NCI-H524 treated with DMSO at 0.1 percent for 48 hours (cell line): Measurements from ENCODE around the gene PCCA.
A peak's percentile ranks its signal among the peaks of the same experiment; 100 is the strongest.
"Not testable (repeated sequence)": the region's sequence is repeated elsewhere in the genome, so short reads cannot be mapped to it uniquely, and the experiment has no call there.

Experiments used
- DNase-seq: peaks from one replicate; lab custom pipeline; 2025; lab: John Stamatoyannopoulos, UW

PCCA gene

DNA sequence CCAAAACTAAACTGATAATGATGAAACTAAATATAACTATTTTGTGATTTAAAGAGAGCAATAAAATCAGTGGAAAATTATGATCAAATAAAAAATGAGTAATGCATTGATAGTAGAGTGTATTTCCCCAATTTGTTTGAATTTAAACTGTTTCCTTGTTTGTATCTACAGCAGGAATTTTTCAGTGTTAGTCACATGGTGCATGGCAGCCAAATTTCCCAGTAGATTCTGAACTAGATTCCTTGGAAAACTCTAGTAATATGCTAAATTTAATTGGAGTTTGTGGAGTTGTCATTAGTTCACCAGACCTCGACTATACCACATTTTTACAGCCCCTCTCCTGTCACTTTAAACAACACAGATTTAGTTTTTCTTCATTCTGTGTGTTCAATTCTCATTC is 156.2 kb downstream of the PCCA start:
- DNase-seq = no peak

DNA sequence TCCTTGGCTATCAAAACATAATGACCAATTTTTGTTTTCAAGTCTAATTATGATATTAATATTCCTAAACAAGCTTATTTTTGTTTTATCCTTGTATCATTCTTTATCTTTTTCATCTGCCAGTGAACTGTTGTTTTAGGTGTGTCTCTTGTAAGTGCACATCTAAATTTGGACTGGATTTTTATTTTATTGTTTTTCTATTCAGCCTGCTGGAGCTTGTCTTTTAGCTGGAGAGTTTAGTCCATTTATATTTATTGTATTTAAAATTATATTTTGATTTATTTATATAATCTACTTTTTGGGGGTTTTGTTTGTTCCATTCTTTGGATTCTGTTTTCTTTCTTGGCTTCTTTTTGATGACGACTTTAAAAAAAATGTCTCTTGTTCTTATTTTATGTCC is 159.0 kb downstream of the PCCA start:
- DNase-seq = no peak

DNA sequence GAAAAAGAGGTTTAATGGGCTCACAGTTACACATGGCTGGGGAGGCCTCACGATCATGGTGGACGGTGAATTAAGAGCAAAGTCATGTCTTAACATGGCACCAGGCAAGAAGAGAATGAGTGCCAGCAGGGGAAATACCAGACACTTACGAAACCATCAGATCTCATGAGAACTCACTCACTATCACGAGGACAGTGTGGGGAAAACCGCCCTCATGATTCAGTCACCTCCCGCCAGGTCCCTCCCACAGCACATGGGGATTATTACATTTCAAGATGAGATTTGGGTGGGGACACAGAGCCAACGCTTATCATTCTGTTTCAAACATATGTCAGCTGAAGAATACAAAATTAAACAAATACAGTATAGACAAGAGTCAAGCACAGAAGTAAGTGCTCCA is 165.1 kb downstream of the PCCA start:
- DNase-seq = no peak

DNA sequence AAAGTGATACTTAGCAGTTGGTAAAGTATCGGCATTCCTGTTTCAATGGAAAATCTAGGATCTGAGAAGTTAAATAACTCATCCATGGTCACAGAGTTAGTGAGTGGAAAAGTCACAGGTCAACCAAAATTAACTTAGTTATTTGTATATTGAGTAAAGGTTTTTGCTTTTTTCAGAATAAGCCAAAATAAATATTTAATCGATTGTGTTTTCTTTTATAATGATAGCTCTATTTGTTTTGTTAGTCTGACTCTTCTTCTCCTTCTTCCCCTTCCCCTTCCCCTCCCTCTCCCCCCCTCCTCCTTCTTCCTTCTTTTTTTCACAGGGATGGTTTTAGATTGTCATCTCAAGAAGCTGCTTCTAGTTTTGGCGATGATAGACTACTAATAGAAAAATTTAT is 173.5 kb downstream of the PCCA start:
- DNase-seq = no peak

DNA sequence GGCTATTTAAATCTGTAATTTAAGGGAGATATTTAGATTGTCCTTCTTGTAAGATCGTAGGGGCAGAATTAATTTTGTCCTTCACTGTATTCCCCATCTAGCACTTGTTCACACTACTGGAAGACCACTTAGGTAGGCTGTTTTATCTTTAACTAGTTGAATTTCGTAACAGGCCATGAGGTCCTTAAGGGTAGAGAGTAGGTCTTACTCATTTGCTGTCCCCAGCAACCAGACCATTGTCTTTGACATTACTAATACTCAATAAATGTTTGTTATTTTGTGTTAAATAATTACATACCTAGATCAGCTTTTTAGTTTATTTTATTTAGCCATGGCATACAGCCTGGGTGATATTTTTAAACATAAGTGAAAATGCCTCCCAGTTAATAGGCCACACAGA is 177.1 kb downstream of the PCCA start:
- no peak for DNase-seq

DNA sequence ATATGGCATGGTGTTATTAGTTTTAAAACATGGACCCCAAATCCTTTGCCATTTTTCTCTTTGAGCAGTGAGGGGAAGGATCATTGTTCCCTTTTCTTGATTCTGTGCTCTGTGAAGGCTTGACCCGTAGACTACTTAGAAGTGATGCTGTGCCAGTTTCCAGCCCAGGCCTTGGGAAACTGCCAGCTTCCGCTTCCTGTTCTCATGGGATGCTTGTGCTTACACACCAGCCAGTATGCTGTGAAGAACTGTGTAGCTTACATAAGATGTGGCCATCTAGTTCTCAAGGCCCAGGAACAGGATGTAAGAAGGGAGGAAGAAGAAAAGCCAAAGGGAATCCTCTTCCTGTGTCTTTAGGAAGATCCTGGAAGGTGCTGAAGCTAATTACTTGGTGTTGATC is 180.9 kb downstream of the PCCA start:
- no peak for DNase-seq

DNA sequence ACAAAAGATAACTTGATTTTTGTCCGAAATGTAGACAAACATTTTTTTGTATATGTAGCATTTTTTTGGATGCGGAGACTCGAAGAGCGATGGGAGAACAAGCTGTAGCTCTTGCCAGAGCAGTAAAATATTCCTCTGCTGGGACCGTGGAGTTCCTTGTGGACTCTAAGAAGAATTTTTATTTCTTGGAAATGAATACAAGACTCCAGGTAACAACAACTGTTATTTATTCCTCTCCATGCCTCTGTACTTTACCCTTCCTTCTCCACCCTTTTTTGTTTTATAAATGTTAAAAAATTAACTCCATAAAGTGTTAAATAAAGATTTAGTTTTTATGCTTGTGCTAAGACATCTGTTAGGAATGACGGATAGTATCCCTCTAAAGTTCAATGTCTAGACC is 184.2 kb downstream of the PCCA start:
- DNase-seq = no peak

DNA sequence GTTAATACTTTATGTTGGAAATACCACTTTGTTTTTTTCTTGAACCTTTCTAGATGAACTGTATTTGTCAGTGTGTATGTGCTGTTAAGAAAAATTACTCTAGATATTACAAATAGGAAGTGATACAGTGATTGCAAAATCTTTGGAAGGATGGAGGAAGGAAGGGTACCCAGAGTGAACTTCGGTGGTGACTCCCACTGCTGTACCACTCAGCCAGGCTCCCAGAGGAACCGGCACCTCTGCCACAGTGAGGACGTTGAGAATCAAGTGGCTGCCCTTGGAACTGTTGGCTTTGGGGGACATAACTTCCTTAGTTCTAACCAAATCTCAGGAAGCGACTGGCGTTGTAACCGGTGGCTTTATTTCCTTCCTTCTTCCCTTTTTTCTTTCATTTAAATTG is 184.7 kb downstream of the PCCA start:
- DNase-seq = no peak

DNA sequence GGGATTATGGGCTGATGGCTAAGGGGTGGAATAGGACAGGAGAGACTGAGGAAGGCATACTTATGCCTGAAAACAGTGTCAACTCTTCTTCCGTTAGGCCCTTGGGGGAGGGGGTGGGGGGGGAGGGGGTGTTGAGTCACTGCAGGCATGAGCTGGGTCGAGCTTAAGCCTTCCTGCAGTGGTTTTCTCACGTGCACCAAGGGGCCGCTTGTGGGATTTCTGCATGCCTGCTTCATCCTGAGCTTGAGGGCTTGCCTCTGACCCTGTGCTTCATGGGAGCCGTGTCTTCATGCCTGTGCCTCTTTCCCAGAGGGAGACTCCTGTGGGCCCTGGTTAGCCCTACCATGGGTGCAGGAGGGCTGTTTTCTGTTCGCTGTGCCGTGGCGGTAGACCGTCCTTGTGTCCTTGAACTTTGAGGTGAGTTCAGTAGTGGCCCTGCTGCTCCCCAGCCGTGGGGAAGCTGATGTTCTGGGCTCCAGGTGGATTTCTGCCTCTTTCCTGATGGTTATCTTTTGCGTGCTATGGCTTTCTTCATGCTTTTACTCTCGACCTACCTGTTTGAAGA is 186.1 kb downstream of the PCCA start:
- DNase-seq = no peak

DNA sequence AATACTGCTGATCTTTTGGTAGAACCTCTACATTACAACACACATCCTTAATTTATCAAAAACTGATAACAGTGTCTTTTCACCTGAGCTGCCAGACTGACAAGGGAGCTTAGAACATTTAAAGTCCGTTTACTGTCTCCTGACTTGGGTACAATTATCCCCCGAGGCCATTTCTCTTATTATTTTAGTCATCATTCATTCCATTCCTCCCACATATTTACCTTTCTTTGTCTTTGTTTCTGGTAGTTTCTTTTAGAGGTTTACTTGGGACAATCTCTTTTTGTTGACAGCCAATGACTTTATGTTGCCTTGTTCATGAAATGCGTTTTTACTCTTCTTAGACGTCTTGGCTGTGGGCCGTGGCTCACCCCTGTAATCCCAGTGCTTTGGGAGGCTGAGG is 186.9 kb downstream of the PCCA start:
- no peak for DNase-seq

DNA sequence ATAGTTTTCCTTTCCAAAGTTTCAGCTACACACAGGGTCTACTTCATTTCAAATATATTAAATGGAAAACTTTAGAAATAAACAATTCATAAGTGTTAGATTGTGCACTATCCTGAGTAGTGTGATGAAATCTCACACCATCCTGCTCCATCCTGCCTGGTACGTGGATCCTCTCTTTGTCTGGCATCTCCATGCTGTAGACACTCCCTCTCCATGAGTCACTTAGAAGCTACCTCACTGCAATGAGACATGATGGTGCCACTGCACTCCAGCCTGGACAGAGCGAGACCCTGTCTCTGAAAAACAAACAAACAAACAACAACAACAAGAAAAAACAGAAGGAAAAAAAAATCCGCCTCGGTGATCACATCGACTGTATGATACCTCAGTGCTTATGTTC is 191.8 kb downstream of the PCCA start:
- DNase-seq = no peak

DNA sequence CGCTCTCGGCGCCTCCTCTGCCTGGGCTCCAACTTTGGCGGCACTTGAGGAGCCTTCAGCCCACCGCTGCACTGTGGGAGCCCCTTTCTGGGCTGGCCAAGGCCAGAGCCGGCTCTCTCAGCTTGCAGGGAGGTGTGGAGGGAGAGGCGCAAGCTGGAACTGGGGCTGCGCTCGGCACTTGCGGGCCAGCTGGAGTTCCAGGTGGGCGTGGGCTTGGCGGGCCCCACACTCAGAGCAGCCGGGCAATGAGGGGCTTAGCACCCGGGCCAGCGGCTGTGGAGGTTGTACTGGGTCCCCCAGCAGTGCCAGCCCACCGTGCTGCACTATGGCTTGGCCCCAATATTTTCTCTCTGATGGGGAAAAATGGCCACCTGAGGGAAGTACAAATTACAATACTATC is 193.4 kb downstream of the PCCA start:
- DNase-seq = not testable (repeated sequence)

DNA sequence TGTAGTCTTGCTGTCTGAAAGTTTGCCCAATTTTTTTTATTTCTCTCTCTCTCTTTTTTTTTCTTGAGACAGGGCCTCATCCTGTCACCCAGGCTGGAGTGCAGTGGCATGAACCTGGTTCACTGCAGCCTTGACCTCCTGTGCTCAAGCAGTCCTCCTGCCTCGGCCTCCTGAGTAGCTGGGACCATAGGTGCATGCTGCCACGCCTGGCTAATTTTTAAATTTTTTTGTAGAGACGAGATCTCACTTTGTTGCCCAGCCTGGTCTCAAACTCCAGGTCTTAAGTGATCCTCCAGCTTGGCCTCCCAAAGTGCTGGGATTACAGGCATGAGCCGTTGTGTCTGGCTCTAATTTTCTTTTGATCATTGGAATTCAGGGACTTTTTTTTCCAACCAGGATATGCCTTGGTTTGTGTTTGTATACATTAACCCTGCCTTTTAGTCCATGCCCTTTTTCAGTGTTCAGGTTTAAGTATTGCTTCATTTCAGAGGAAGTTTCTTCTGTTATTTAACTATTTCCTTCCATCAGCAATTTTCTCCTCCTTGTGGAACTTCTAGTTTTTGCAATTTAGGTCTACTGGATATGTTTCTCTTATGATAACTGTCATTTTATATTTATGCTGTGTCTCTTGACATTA is 201.4 kb downstream of the PCCA start:
- DNase-seq = no peak

DNA sequence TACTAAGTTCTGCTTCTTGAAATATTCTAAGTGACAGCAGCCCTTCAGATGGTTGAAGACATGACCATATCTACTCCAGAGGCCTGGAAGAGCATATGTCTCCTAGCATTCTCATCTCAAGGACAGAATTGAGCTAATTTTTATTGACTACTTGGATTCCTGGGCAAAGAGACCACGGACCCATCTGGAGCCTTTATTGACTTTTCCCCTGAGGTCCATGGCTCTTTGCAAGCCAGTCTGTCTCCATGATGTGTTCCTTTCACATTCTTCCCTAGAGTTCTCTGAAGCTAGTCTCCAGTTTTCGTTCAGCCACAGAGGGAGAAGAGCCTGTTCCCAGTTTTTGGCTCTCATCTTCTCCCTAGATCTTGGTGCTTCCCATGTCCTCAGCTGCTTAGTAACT is 202.7 kb downstream of the PCCA start:
- no peak for DNase-seq

DNA sequence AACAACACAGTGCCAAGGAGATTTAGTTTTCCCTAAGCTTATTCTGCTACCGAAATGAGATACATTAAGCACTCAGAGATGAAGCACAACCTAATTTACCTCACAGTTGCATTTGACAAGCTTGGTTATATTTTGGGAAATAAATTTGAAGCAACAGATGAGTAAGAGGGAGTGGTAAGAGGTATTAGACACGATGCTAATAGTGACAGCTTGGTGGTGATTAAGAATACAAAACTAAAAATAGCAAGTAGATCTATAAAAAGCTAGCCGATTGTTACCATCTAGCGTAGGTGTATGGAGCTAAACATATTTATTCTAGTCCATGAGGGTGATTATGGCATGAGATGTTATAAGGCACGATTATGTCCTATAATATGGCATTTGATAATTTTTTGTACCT is 208.5 kb downstream of the PCCA start:
- DNase-seq = peak; percentile 57

DNA sequence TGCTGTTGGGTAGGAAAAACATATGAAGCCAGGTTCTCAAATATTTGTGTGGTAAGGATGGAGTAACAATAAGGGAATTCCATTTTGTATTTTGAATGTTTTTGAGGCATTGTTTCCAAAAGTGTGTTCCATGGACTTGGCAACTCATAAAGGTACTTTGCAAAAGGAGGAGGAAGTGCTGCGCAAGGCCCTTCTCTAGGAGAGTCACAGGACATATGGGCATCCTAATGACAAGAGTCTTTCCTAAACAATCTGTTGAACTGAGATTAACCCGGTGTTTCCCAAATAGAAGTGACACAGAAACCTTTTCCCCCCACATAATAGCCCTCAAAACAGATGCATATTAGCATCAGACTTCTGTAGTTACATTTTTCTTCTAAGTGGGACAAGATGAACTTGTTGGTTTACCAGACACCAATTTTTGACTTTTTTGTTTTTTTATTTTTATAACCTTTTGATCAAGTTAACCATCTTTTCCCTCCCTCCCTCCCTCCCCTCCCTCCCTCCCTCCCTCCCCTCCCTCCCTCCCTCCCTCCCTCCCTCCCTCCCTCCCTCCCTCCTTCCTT is 209.3 kb downstream of the PCCA start:
- peak; percentile 83 for DNase-seq

DNA sequence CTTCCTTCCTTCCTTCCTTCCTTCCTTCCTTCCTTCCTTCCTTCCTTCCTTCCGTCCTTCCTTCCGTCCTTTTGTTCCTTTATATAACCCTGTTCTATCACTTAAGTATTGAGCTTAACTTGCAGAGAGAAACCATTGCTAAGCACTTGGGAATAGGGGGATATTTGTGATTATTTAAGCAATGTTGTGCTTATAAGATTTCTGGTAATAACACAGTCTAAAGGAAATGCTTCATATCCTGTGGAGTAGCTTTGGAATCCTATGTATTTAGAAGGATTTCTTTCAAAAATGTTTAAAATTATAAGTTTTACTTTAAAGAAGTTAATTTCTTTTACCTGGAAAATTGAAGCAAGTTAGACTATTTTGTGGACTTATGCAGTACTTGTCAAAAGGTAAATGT is 209.8 kb downstream of the PCCA start:
- no peak for DNase-seq

DNA sequence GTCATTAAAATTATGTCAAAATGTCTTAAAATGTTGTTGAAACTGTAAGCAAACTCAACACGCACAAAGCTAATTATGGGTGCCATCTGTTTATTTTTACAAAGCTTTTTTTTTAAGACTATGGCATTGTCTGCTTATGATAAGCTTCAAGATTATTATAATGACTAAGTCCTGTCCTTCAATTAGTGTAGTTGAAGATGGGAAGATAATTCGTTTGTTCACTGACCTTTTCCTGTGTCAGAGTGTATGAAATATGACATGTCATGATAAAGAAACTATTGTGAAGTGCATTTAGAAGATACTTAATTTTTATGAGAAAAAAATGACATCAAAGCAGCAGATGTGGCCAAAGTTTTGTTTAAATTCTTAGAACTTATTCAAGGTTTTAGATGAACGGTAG is 211.3 kb downstream of the PCCA start:
- peak; percentile 59 for DNase-seq

DNA sequence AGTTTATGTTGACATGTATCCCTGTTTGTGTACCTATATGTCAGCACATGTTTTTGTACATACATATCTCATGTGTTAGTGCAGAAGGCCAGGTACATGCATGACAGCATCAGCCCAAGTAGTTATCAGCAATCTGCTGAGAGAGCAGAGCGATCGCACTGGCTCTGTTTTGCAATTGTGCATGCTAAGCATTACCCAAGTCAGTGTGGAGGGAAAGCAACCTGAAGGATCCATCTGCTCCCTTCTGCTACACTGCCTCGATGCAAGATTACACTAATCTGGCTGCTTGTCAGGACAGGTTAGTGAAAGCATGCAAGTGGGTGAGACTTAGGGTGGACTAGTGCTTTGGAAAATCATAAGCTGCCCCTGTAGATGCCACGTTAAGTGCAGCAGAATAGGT is 211.8 kb downstream of the PCCA start:
- peak; percentile 83 for DNase-seq

DNA sequence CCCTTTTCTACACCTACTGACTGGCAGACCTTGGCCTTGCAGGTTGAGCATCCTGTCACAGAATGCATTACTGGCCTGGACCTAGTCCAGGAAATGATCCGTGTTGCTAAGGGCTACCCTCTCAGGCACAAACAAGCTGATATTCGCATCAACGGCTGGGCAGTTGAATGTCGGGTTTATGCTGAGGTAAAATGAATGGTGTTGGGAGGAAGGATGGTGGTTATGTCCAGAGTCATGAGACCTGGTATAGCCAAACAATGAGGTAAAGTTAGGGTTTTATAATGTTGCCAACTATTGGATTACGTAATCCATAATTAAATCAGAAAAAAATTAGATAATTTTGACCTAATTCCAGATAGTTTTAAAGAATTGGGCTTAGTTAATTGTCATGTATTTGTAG is 212.5 kb downstream of the PCCA start:
- peak; percentile 41 for DNase-seq

DNA sequence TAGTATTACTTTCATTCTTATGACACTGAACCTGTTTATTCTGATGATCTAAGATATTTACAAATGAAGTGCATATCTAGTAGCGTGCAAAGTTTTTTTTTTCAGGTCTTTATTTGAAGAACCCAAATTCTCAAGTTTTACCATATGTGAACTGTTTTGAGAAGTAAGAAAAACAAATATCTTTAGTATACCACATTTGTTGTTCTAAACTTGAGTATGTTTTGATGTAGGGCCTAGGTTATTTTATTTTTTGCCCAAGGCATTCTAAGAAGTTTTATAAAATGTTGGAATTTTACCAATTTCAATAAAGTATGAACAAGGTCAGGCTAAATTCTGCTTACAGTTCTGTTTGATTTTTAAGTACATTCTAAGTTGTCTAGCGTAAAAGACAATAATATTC is 213.5 kb downstream of the PCCA start:
- DNase-seq = no peak

DNA sequence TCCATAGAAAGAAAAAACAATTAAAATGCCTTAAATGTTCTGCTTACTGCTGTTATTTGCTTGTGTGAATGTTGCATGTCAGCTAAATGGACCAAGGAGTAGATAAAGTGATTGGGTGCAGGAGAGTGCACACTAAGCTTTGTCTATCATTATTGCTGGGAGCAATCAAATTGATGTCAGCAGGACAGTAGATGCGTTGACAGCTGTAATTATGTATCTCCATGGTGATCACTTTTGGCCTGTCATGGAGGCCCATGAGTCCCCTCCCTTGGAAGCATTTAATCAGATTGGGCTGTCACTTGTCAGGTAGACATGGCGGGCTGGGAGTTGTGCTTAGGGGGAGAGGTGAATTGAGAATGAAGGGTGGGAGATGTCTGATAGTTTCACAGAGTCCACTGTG is 215.3 kb downstream of the PCCA start:
- DNase-seq = no peak

DNA sequence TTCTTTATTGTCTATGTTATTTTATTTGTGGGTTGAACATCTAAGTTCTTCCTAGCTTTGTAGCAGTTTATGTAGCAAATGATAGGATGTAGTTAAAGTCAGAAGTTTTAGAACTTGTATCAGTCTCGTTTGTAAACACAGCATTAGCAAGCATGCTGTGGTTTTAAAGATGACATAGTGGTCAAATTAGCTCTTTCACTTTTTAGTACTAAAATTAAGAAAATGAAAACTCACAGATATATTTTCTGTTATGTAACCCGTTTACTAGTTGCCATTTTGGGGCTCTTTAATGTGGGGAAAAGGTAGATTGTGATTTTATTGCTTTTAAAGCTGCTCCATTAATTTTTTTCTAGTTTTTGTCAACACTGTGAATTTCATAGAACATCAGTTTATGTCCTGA is 216.5 kb downstream of the PCCA start:
- no peak for DNase-seq

DNA sequence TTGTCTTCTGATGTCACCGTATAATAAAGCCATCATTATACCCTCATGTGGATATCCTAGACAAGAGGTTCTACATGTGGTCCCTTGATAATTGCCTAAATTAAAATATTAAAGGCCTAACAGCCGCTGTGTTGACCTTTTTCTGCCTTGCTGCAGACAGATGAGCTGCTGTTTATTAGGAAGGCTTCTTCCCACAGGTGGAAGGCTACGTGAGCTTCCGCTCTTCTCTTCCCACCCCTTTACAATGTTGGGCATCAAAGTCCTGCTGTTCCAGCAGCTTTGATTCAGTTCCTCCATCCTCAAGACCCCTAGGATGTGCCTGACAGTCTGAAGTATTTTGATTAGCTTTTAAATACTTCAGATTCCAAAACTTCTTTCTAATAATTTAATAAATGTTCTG is 217.1 kb downstream of the PCCA start:
- no peak for DNase-seq
